Keratinocyte (primary cell): Measurements from ENCODE around the gene ANO3.

Experiments
- CTCF ChIP-seq, 3 experiments: IDR thresholded peaks in 1 of 3; conservative IDR thresholded peaks in 1 of 3; optimal IDR thresholded peaks in 1 of 3; 2 replicates in 2 of 3; 3 replicates in 1 of 3; pipeline versions ENCODE3 to v1.5.1; 2011; ENCODE audit warnings: low read length in 3 of 3, mild to moderate bottlenecking in 3 of 3, moderate library complexity in 2 of 3, control low read depth in 1 of 3, inconsistent platforms in 1 of 3; ENCODE audit not compliant: insufficient read depth in 2 of 3; ENCODE audit errors: extremely low read depth in 1 of 3
- EZH2 ChIP-seq: IDR thresholded peaks from one replicate; pipeline ENCODE4 v1.6.1; 2012; ENCODE audit warnings: inconsistent platforms, mild to moderate bottlenecking, low read length, moderate library complexity

GRCh38 chr11:26626346-26626745, 294.4 kb downstream of the ANO3 start:
- TF ChIP-seq CTCF (optimal IDR thresholded peaks at IDR 0.05 in 1 of 3, IDR thresholded peaks at IDR 0.05 in 1 of 3, conservative IDR thresholded peaks at IDR 0.05 in 1 of 3; ENCODE audit: extremely low read depth in 1 of 3, insufficient read depth in 2 of 3, low read length in 3 of 3) (no peak), EZH2 (no peak)
